GM18499 (cell line): ENCODE measurements around the gene ERGIC3.
"Not testable (repeated sequence)": the region's sequence is repeated elsewhere in the genome, so short reads cannot be mapped to it uniquely, and the experiment has no call there.

ENCODE experiments used
- ATAC-seq: cut with Tn5 transposase; IDR thresholded peaks from one replicate; pipeline ENCODE4 v1.9.1; 2021; ENCODE audit warnings: moderate number of reproducible peaks; ENCODE audit not compliant: insufficient read depth, unreplicated experiment

The ERGIC3 gene

DNA sequence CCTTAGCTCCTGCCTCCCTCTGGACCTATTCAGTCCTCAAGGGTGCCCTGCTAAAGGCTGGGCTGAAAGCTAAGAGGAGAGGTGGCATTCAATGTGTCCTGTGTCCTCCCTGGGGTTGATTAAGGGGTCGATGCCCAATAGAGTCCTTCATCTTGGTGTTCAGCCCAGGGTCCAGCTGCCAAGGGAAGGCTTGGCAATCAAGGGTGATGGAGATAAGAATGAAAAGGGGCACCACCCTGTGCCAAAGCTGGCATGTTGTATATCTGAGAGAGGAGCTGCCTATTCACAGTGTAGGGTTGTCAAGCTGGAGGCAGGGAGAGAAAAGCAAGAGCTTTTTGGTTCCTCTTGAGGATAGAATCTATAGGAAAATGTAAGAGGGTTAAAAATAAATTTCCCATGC is 24.8 kb upstream of the ERGIC3 start:
- ATAC-seq: no peak

DNA sequence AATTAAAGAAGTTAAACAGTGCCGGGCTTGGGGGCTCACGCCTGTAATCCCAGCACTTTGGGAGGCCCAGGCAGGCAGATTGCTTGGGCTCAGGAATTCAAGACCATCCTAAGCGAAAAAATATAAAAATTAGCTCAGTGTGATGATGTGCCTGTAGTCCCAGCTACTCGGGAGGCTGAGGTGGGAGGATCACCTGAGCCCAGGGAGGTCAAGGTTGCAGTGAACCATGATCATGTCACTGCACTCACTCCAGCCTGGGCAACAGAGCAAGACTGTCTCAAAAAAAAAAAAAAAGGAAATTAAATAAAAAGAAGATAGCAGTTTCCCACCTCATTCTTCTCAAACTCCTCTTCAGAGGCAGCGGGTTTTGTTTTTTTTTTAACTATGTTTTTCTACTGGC is 24.1 kb upstream of the ERGIC3 start:
- not testable (repeated sequence) for ATAC-seq

DNA sequence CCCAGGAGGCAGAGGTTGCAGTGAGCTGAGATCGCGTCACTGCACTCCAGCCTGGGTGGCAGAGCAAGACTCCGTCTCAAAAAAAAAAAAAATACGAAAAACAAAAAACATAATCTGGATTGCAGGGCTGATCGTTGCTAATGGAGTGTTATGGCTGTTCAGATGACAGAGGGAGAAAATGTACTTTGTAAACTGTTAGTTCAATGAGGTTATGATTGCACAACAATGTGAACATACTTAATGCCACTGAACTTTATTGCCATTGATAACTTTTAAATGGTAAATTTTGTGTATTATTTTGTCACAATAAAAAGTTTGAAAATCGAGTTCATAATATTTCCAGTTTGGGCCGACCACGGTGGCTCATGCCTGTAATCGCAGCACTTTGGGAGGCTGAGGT is 22.9 kb upstream of the ERGIC3 start:
- ATAC-seq: no peak

DNA sequence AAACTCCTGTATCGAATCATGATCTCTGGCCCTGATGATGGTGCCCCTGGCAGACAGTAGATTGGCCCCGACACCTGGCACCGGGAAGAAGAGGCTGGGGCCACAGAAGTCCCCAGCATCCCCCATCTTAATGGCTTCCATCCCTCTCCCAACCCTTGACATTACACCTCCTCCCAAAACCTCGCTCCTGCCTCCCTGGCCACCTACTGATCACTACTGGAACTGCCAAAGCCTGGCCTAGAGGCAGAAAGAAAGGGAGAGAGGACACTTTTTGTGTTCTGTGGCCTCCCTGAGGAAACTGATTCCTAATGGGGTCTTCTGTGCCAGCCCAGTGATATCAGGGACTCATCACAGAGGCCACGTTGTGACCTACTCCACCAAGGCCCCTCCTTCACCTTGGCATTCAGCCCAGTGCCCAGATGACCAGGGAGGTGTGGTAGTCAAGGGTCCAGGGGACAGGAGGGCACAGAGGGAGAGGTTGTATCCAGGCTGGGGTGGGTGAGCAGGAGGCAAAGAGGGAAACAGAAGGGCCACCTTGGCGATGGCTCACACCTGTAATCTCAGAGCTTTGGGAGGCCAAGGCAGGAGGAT is 18.5 kb upstream of the ERGIC3 start:
- ATAC-seq: no peak

DNA sequence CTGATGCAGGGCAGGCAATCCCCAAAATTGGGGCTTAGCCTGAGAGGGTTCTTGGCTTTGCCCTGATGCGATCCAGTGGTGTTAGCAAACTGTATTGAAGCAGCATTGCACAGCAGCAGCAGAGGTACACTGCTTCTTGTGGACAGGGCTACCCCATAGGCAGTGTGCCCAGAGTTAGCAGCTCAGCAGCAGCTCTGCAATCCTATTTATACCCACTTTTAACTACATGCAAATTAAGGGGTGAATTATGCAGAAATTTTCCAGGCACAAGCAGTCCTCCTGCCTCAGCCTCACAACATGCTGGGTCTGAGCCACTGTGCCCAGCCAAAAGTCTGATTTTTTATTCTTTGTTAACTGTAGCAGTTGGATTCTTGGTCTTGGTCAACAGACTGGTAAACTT is 16.2 kb upstream of the ERGIC3 start:
- ATAC-seq: no peak

DNA sequence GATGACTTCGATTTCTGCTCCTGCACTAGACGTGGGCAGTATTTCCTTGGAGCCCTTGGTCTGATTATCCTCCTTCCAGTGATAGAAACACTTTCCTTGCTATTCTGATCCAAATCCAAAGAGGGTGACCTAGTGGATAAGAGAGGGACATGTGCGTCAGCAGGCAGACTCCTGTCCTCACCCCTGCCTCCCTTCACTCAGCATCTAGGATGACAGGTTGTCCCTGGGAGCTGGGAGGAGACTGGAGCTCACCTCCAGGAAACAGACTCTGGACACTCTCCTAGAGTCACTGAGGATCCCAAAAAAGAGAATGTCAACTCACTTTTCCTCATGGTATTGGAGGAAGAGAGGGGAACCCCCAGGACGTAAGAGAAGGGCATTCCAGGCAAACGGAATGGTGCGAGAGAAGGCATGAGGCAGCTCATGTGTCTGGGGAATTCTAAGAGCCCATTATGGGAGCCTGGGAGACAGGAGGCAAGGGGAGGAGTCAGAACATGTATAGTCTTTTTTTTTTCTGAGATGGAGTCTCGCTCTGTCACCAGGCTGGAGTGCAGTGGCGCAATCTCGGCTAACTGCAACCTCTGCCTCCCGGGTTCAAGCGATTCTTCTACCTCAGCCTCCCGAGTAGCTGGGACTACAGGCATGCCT is 14.6 kb upstream of the ERGIC3 start:
- ATAC-seq: no peak

DNA sequence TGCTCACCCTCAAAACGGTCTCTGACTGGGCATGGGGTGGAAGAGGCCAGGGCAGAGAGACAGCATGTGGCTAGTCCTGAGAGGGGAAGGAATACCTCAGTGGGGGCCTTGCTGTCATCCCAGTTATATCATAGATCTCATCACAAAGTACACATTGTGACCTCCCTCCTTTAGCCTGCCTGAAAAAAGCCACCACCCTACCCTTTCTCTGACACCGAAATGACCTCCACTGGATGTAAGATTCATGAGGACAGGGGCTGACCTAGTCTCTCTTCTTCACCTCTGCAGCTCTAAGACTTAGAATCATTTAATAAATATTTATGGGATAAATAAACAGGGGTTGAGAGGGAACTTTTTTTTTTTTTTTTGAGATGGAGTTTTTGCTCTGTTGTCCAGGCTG is 12.3 kb upstream of the ERGIC3 start, which contains the start of gene C20orf173:
Gene C20orf173 (minus strand): TSS at position 101 of the 400 bp plus-strand sequence. CDS start 279 bp downstream, outside the sequence.
- ATAC-seq: no peak

DNA sequence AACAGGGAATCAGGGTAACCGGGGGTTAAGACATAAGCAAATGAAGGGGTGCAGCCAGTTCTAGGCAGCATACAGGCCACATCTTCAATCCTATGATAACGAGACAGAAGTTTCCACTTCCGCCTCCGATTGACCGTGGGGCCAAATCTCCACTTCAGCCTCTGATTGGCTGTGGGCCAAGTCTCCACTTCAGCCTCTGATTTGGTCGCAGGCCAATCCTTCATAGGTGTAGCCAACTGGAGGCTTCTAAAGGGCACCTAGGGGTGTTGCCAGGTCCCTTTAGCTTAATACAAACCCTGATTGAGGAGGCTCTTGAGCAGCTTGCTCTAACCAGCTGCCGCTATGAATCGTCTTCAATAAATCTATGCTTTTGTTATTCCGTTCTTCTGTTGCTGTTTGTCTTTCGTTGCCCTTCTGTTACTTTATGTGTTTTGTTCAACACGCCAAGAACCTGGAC is 2.1 kb upstream of the ERGIC3 start:
- ATAC-seq: no peak

DNA sequence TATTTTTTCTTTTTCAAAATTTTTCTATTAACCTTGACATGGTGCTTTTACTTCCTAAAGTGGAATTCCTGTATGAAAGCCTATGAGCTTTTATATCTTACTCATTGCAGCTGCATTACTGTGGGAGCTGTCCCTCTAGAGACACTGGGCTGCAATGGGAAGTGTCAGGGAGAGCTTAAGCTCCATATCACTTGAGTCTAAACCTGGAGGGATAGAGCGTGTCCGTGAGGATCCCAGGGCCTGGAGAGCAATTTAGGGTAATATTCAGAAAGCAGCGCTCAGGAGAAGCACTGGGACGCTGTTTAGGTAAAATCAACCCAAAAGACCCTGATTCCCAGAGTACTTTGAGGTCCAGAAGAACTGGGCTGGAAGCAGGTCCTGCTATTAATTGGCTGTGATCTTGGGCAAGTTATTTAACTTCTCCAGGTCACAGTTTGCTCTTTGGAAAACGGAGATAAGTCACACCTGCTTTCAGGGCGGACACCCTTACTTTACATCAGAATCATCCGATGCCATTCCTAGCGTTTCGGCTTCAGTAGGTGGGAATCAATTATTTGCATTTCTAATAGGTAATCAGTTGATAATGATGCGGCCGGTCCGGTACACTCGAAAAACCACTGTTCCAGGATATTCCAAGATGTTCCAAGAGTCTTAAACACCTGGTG is 628 bp upstream of the ERGIC3 start:
- ATAC-seq: no peak

DNA sequence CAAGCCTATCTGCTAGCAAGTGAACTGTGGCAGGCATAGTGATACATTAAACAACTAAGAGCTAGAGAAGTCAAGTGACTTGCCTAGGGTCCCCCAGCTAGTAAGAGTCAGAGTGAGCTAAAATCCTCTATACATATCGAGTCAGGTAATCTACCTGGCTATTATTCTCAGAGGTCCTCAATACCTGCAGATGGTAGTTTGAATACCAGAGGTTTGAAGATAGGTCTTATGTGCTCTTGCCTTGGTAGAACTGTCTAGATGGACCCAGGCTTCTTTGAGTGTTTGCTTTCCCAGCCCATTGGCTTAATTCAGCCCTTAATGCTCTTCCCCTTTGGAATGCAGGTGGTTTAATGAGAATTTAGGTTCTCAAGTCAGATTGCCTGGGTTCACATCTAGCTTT is 1.1 kb downstream of the ERGIC3 start:
- ATAC-seq: no peak

DNA sequence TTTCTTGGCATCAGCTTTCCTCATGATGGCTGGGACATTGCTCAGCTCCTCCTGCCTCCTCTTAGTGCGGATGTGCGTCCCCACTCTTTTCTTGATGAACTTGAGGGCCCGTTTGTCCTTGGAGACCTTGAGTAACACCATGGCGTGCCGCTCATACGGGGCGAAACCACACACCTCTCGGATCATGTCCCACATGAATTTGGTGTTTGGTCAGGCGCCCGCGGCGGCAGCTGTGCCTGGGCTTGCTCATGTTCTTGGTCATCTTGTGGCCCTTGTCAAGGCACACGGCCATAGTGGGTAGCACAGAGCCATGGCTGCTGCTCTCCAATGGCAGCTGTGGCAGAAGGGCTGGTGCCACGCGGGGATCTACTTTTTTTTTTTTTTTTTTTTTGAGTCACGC is 2.6 kb downstream of the ERGIC3 start:
- no peak for ATAC-seq

DNA sequence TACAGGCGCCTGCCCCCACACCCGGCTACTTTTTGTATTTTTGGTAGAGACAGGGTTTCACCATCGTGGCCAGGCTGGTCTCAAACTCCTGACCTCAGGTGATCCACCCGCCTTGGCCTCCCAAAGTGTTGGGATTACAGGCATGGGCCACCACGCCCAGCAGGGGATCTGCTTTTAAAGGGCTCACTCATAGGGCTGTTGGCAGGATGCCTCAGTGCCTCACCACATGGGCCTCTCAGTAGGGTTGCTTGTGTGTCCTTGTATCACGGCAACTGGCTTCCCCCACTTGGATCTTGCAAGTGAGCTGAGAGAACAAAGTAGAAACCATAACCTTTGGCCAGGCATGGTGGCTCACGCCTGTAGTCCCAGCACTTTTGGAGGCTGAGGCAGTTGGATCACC is 3.1 kb downstream of the ERGIC3 start:
- not testable (repeated sequence) for ATAC-seq

DNA sequence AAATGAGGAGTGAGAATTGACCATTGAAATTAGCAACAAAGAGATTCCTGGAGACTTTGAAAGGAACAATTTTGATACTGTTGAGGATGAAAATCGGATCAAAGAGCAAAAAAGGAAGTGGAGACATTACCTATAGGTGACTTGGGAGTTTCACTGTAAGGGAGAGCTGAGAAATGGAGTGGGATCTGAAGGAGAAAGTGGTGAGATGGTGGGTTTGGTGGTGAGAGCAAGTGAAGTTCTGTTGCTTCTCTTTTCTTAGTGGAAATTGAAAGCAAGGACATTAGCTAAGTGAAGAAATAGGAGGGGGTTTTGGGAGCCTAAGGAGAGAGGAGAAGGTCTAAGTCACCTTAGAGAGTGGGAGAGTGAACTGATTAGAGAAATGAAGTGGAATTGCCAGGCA is 4.2 kb downstream of the ERGIC3 start:
- ATAC-seq: no peak

DNA sequence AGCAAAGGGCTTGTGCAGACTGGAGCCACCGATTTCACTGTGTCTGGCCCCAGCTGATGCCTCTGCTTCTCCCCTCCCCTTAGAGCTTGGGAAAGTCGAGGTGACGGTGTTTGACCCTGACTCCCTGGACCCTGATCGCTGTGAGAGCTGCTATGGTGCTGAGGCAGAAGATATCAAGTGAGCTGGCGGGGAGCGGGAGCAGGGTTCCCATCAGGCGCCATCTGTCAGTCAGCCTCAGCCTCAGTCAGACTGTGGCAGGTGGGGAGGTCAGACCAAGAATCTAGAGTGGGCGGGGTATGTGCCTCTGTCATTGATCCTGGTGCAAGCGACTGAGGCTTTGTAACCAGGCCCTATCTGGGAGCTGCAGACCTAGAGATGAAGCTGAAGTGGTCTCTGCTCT is 5.5 kb downstream of the ERGIC3 start:
- no peak for ATAC-seq

DNA sequence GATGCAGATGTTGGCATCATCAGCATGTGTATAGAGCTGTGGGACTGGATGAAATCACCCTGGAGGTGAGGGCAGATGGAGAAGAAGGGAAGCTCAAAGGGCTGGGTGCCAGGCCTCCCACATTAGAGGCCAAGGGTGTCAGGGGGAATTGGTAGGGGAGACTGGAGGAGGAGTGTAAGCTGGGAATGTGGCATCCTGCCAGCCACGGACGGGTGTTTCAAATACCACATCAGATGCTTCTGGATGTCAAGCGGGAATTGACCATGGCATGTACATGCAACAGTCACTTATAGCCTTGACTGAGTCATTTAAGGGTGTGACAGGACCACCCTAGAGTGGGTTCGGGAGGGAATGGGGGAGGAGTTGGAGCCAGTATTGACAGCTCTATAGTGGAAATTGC is 9.6 kb downstream of the ERGIC3 start:
- ATAC-seq: no peak

DNA sequence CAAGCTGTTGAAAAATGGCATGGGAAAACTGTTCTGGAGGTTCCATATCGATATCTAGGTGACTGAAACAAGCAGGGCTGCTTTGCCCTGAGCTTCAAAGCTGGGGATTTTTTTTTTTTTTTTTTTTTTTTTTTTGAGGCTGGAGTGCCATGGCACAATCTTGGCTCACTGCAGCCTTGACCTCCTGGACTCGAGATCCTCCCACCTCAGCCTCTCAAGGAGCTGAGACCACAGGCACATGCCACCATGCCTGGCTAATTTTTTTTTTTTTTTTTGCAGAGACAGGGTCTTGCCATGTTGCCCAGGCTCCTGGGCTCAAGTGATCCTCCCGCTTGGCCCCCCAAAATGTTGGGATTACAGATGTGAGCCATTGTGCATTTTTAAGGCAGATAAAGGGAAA is 11.0 kb downstream of the ERGIC3 start:
- ATAC-seq: no peak

DNA sequence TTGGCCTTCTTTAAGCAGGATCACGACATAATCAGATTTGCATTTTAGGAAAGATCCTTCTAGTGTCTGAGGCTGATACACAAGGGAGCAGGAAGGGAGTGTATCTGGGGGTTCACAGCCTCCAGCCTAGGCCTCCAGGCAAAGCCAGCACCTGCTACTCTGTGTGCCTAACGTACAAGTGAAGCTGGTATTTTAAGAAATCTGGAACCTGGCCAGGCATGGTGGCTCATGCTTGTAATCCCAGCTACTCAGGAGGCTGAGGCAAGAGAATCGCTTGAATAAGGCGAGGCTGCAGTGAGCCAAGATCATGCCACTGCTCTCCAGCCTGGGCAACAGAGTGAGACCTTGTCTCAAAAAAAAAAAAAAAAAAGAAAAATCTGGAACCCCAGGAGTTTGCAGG is 13.6 kb downstream of the ERGIC3 start:
- ATAC-seq: not testable (repeated sequence)

DNA sequence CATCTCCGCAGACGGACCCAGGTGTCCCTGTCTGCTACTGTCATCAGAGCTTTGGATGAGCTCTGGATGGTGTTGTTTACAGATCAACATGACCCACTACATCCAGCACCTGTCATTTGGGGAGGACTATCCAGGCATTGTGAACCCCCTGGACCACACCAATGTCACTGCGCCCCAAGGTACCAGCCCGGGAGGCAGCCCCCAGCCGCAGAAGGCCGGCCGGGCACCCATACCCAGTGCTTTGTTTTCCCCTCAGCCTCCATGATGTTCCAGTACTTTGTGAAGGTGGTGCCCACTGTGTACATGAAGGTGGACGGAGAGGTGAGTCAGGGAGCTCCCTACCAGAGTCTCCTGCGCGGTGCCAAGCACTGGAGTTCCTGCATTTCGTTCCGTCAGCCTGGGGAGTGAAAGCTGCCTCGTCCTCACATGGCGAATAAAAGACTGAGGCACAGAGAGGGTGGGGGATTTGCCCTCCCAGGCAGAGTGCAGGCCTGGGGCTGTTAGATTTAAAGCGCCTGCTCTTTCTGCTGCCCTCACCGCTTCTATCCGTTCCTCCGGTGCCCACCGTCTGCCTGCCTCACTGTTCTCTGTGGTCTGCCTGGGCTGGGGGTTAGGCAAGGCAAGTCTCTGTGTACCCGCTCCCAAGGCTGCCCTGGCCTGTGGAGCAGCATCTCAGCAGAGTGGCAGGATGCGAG is 14.2 kb downstream of the ERGIC3 start:
- ATAC-seq: no peak

DNA sequence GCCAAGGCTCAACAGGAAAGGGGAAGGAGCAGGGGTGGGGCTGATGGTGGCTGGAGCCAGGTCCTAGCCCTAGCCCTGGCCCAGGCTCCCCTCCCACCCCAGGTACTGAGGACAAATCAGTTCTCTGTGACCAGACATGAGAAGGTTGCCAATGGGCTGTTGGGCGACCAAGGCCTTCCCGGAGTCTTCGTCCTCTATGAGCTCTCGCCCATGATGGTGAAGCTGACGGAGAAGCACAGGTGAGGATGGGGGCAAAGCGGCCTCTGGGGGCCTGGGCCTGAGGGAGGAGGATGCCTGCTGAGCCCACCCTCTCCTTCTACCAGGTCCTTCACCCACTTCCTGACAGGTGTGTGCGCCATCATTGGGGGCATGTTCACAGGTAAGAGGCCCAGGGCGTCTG is 15.0 kb downstream of the ERGIC3 start:
- ATAC-seq: no peak

DNA sequence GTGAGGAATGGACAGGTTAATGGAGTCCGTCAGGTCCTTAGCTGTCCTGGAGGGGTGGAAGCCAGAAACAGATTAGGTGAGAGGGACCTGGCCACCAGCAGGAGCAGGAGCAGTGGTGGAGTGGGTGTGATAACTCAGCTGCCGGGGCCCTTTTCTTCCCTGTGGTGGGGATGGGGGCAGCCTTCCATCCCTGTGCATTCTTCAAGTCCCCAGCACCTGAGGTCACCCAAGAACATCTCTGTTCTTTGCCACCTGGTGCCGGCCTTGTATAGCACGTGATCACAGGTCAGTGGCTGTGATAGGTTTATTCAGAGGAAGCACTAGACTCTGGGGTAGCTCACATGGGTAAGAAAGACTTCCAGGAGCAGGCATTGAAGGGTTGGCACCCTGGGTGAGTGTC is 16.6 kb downstream of the ERGIC3 start:
- no peak for ATAC-seq

DNA sequence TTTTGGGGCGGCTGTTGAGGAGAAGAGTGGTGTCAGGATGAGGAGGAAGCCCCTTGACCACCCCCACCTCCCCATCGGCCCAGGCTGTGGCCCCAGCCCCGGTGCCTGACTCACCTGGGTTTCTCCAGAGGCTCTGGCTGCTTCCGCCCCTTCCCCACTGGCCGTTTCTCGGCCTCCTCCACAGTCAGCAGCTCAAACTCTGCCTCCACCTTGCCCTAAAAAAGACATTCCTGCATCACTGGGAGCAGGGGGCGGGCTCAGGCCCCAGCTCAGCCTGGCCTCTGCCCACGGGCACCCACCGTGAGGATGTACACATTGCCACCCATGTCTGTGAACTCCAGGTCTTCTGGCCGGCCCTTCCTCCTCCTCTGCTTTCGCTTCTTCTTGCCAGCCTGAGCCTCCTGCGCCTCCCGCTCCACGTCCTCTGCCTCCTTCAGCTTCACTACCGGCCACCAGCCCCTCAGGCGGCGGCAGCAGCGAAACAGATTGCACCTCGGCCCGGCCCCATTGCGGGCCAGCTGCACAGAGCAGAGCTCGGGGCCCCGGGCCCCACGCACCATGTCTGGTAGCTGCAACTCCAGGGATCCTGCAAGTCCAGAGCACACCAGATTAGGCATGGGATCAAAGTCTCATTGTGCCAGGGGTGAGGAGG is 17.3 kb downstream of the ERGIC3 start:
- no peak for ATAC-seq
